ENCODE results near the gene USP28.

USP28 gene

DNA sequence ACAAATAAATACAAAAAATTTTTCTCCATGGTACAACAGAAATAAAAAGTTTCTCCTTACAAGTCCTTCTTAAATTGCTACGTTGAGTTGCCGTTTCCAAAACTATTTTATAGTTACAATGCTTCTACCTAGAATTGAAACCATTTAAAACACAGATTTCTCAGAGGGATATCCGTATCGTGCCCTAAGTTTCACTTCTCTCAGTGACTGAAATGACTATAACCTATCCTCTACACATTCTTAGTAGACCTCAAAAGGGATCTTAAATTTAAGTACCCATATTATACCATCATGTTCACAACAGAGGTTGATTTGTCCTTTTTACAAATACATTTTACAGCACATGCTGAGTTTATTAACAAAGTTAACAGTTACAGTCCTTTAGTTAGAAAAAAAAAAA is 44.1 kb downstream of the USP28 start:
- H3K4me2 ChIP-seq (ENCODE audit: low read depth, low read length, poor library complexity, severe bottlenecking), result no peak overlapping the region
- no peaks in the 10 kb centered on the region for H3K4me1 ChIP-seq (ENCODE audit: insufficient read depth, low read length, poor library complexity, severe bottlenecking)
- TF ChIP-seq, protein P1, sequence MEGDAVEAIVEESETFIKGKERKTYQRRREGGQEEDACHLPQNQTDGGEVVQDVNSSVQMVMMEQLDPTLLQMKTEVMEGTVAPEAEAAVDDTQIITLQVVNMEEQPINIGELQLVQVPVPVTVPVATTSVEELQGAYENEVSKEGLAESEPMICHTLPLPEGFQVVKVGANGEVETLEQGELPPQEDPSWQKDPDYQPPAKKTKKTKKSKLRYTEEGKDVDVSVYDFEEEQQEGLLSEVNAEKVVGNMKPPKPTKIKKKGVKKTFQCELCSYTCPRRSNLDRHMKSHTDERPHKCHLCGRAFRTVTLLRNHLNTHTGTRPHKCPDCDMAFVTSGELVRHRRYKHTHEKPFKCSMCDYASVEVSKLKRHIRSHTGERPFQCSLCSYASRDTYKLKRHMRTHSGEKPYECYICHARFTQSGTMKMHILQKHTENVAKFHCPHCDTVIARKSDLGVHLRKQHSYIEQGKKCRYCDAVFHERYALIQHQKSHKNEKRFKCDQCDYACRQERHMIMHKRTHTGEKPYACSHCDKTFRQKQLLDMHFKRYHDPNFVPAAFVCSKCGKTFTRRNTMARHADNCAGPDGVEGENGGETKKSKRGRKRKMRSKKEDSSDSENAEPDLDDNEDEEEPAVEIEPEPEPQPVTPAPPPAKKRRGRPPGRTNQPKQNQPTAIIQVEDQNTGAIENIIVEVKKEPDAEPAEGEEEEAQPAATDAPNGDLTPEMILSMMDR (conservative IDR thresholded peaks at IDR 0.05; ENCODE audit: low read length), result no peak
- TF ChIP-seq EZH2phosphoT487 (IDR thresholded peaks at IDR 0.05; ENCODE audit: borderline replicate concordance), result no peak
- H3K79me2 ChIP-seq (ENCODE audit: insufficient read depth, low read length), result no peaks in the 10 kb centered on the region
- H3K9ac ChIP-seq (ENCODE audit: low read depth, low read length, poor library complexity, severe bottlenecking), result no peak overlapping the region
- peaks cover 85% of the 10 kb centered on the region; the same call in 1 of the 2 replicates for H3K36me3 ChIP-seq (ENCODE audit: insufficient read depth, low read length)
- H3K4me3 ChIP-seq (ENCODE audit: low read length, poor library complexity, severe bottlenecking), result no peak overlapping the region
- no peaks in the 10 kb centered on the region for H3K27me3 ChIP-seq (ENCODE audit: insufficient read depth, low read length, poor library complexity, severe bottlenecking)
- H3K9me2 ChIP-seq (replicated peaks; ENCODE audit: low read depth, low read length), result no peaks in the 10 kb centered on the region
- no peaks in the 10 kb centered on the region for H3K9me3 ChIP-seq (ENCODE audit: insufficient read depth, low read depth, low read length)
- H2AFZ ChIP-seq (ENCODE audit: low read length), result no peak overlapping the region
- no peaks in the 10 kb centered on the region for H3F3A ChIP-seq (ENCODE audit: low read depth)
- no peaks in the 10 kb centered on the region for H4K20me1 ChIP-seq (ENCODE audit: insufficient read depth, low read length, poor library complexity, severe bottlenecking)

DNA sequence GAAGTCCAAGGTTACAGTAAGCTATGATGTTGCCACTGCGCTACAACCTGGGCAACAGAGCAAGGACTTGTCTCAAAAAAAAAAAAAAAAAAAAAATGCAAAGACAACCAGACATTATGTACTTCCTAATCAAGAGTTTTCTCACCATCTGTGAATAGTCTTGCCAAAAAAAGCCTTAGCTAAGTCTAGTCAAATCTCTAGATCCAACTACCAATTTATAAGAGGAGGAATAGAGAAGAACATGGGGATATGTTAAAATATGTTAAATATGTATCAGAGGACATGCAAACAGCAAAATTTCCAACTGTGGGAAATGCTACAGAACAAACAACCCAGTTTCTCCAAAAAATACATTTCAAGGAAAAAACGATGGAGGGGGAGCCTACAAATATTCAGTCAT is 45.6 kb downstream of the USP28 start:
- H2AFZ ChIP-seq (ENCODE audit: low read length), result no peak overlapping the region
- TF ChIP-seq, protein P1 (conservative IDR thresholded peaks at IDR 0.05; ENCODE audit: low read length), result no peak
- H3K27me3 ChIP-seq (ENCODE audit: insufficient read depth, low read length, poor library complexity, severe bottlenecking), result no peaks in the 10 kb centered on the region
- H3K36me3 ChIP-seq (ENCODE audit: insufficient read depth, low read length), result peaks cover 90% of the 10 kb centered on the region
- no peaks in the 10 kb centered on the region for H3K9me3 ChIP-seq (ENCODE audit: insufficient read depth, low read depth, low read length)
- H3K4me3 ChIP-seq (ENCODE audit: low read length, poor library complexity, severe bottlenecking), result no peak overlapping the region
- H4K20me1 ChIP-seq (ENCODE audit: insufficient read depth, low read length, poor library complexity, severe bottlenecking), result no peaks in the 10 kb centered on the region
- H3K9ac ChIP-seq (ENCODE audit: low read depth, low read length, poor library complexity, severe bottlenecking), result no peak overlapping the region
- H3K79me2 ChIP-seq (ENCODE audit: insufficient read depth, low read length), result no peaks in the 10 kb centered on the region
- no peak overlapping the region for H3K4me2 ChIP-seq (ENCODE audit: low read depth, low read length, poor library complexity, severe bottlenecking)
- no peaks in the 10 kb centered on the region for H3K9me2 ChIP-seq (replicated peaks; ENCODE audit: low read depth, low read length)
- H3K4me1 ChIP-seq (ENCODE audit: insufficient read depth, low read length, poor library complexity, severe bottlenecking), result no peaks in the 10 kb centered on the region
- H3F3A ChIP-seq (ENCODE audit: low read depth), result no peaks in the 10 kb centered on the region

DNA sequence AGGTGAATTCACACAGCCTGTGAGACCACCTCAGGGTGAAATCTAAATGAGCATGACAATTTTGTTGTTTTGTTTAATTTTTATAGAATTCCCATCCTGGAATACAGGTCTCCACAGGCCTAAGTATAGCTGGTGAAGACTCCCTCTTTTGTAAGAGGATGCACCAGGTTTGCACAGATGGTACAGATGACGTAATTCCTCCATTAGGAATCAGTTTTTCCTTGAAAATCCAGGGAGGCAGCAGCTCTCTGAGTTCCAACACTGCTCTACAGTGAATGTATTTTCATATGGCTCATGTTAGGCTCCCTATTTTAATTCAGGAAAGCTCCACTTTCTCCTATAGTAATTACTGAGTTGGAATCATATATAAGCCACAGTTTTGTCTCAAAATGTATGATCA is 47.2 kb downstream of the USP28 start:
- Histone ChIP-seq H4K20me1 (ENCODE audit: insufficient read depth, low read length, poor library complexity, severe bottlenecking) (no peaks in the 10 kb centered on the region), H3K9me3 (ENCODE audit: insufficient read depth, low read depth, low read length) (no peaks in the 10 kb centered on the region), H3K4me2 (ENCODE audit: low read depth, low read length, poor library complexity, severe bottlenecking) (no peak overlapping the region), H3F3A (ENCODE audit: low read depth) (no peaks in the 10 kb centered on the region), H3K79me2 (ENCODE audit: insufficient read depth, low read length) (no peaks in the 10 kb centered on the region), H3K36me3 (ENCODE audit: insufficient read depth, low read length) (peaks cover 89% of the 10 kb centered on the region), H3K4me1 (ENCODE audit: insufficient read depth, low read length, poor library complexity, severe bottlenecking) (no peaks in the 10 kb centered on the region), H3K4me3 (ENCODE audit: low read length, poor library complexity, severe bottlenecking) (no peak overlapping the region), H3K9me2 (replicated peaks; ENCODE audit: low read depth, low read length) (no peaks in the 10 kb centered on the region), H2AFZ (ENCODE audit: low read length) (no peak overlapping the region), H3K27me3 (ENCODE audit: insufficient read depth, low read length, poor library complexity, severe bottlenecking) (no peaks in the 10 kb centered on the region), H3K9ac (ENCODE audit: low read depth, low read length, poor library complexity, severe bottlenecking) (no peak overlapping the region)
- TF ChIP-seq, protein P1 (conservative IDR thresholded peaks at IDR 0.05; ENCODE audit: low read length), result no peak
- TF ChIP-seq EZH2phosphoT487 (IDR thresholded peaks at IDR 0.05; ENCODE audit: borderline replicate concordance), result no peak

All from Loucy (cell line).